ENCODE results near the gene OR51B5.

DNA sequence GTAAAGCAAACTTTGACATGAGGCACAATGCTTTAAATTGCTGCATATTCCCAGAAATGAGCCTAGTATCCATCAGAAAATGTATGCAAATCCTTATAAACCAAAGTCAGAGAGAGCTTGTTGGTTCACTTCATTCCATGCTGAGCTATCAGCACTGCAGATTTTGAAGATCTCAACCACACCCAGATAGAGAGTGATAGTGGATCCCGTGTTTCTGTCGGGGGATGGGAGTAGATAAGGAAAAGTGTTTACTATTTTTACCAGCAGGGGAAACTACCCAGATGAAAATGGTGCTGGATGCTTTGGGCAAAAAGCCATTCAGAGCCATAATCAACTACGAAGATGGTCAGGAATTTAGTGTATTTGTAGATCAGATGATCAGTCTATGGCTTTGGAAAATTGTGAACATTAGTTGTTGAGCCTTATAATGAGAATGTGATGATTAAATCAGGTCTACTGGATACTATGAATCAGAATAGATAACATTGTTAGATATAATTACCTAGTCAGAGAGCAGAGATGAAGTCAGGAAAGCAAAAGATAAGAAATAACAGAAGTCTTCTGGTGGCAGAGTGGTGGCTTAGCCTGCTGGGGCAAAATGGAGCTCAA lies 18.8 kb upstream of the OR51B5 start:
- TF ChIP-seq, protein P1, sequence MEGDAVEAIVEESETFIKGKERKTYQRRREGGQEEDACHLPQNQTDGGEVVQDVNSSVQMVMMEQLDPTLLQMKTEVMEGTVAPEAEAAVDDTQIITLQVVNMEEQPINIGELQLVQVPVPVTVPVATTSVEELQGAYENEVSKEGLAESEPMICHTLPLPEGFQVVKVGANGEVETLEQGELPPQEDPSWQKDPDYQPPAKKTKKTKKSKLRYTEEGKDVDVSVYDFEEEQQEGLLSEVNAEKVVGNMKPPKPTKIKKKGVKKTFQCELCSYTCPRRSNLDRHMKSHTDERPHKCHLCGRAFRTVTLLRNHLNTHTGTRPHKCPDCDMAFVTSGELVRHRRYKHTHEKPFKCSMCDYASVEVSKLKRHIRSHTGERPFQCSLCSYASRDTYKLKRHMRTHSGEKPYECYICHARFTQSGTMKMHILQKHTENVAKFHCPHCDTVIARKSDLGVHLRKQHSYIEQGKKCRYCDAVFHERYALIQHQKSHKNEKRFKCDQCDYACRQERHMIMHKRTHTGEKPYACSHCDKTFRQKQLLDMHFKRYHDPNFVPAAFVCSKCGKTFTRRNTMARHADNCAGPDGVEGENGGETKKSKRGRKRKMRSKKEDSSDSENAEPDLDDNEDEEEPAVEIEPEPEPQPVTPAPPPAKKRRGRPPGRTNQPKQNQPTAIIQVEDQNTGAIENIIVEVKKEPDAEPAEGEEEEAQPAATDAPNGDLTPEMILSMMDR (conservative IDR thresholded peaks at IDR 0.05; ENCODE audit: low read length): no peak
- no peak for TF ChIP-seq EZH2phosphoT487 (IDR thresholded peaks at IDR 0.05; ENCODE audit: borderline replicate concordance, low read depth, low read length)
